GOT3 (cell line): Measurements from ENCODE around the gene ATG13.
"Not testable (repeated sequence)": the region's sequence is repeated elsewhere in the genome, so short reads cannot be mapped to it uniquely, and the experiment has no call there.

Experiments
- DNase-seq: peaks from one replicate; lab custom pipeline; 2025; ENCODE audit warnings: mixed read lengths; lab: John Stamatoyannopoulos, UW

Gene ATG13

GRCh38 chr11:46643986-46644385 lies 26.6 kb downstream of the ATG13 start:
- DNase-seq = no peak

DNA sequence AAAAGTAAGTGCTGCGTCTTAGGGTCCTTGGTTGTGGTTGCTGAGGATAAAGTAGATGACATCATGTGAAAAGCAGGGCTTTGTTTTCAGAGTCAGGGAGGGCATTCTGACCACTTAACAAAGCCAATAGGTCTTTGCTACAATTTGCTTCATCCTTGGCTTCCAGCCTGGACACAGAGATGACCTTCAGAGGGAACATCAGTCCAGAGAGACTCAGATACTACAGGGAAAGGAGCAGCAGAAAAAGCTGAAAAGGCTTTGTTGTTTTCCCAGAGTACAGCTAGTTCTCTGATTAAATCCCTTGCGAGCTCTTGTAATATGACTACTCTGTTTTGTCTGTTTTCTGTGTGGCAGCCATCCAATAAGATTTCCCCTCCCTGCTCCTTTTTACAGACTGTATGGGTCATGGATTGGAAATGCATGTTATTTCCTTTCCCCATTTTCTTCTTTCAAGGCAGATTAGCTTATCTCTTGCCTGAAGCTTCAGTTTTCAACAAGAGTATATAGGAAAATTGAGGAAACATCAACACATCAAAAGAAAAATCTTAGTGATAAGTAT lies 31.9 kb downstream of the ATG13 start:
- no peak for DNase-seq

GRCh38 chr11:46655631-46656030 lies 38.3 kb downstream of the ATG13 start:
- no peak for DNase-seq

GRCh38 chr11:46657186-46657585 lies 39.8 kb downstream of the ATG13 start:
- DNase-seq = no peak

- DNase-seq = no peak
Measured at GRCh38 chr11:46658259-46658658, 40.9 kb downstream of the ATG13 start.

DNA sequence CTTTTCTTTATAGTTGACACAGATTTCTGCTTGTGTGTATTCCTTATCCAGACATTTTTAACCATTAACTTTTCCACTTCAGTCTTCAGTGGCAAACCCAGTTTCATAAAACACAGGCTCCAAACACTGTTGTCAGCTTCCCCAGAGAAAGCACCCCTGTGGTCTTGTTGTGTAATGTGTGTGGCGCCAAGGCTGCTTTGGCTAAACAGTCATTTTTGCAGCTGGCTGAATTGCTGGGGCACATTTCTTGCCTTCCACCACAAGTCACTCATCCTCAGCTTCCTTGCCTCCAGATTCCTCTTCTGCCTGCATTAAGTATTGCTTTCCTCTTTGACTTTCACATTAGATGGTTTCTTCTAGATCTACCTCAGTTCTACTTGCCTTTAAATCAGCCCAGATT lies 42.6 kb downstream of the ATG13 start:
- no peak for DNase-seq

DNA sequence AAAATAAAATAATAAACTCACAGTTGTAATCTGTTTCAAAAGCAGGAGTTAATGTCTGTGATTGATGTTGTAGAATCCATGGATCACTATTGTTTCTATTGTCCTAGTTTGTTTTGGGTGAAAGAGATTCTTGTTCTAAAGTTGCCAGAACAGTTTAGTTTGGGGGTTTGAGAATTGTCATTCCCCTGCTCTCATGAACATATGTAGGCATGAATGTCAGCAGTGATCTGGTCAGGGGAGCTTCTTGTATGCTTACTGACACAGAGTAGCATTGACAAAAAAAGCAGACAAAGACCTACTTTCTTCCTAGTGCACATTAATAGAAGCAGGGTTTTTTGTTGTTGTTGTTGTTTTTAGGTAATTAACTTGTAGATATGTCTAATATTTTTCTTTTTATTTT lies 44.5 kb downstream of the ATG13 start:
- no peak for DNase-seq

- DNase-seq = no peak
Measured at GRCh38 chr11:46662366-46662765, 45.0 kb downstream of the ATG13 start.

- no peak for DNase-seq
Measured at GRCh38 chr11:46663277-46663940, 46.1 kb downstream of the ATG13 start.

- no peak for DNase-seq
Measured at GRCh38 chr11:46664612-46665011, 47.3 kb downstream of the ATG13 start.

DNA sequence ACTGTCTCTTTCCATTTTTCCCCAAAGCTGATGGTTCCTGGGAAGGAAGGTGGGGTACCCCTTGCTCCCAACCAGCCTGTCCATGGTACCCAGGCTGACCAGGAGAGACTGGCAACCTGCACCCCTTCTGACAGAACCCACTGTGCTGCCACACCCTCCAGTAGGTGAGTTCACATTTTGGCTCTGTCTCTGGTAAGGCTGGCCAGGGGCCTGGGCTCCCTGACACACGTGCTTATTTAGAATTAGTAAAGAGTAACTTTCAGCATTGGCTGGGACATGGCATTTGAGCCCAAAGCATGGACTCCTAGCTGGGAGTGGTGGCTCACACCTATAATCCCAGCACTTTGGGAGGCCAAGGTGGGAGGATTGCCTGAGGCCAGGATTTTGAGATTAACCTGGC lies 48.0 kb downstream of the ATG13 start:
- DNase-seq = no peak

GRCh38 chr11:46666516-46666915 lies 49.2 kb downstream of the ATG13 start:
- no peak for DNase-seq

- DNase-seq = no peak
Measured at GRCh38 chr11:46667043-46667481, 49.7 kb downstream of the ATG13 start.

DNA sequence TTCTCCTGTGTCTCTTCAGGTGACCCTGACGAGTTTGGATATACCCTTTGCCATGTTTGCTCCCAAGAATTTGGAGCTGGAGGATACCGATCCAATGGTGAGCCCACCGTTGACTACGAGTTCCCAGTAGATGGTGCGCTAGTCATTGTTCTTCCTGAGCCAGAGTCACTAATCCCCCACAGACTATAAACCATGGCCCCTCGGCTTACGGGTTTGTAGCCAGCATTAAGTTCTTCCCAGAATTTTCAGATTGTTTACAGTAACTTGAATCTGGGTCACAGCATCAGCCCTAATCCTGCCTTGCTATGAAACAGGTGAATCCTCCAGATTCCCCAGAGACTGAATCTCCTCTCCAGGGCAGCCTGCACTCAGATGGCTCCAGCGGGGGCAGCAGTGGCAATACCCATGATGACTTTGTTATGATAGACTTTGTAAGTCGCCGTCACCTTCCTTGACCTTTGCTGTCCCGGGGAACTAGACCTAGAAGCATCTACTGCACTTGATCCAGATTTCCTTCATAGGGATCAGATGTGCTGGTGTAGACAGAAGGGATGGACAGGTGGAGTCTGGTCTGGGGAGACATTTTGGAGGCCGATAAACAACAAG lies 51.2 kb downstream of the ATG13 start:
- DNase-seq = no peak

DNA sequence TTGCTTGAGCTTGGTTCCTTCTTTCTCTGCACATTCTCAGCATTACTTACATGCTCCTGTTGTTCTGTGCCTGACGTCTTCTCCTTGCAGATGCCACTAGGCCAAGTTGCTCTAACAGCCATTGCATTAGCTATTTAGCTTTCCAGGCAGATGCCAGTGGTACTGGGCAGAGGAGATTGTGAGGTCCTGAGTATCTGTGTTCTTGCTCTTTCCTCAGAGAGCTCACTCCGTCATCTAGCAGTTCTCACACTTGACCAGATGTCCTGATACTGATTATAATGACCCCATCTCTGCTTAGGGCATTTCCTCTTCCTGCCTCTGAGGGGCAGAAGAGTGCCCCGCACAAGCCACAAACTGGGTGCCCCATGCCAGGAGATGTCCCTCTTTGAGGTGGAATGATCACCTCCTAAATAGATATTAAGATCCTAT lies 52.4 kb downstream of the ATG13 start:
- no peak for DNase-seq

DNA sequence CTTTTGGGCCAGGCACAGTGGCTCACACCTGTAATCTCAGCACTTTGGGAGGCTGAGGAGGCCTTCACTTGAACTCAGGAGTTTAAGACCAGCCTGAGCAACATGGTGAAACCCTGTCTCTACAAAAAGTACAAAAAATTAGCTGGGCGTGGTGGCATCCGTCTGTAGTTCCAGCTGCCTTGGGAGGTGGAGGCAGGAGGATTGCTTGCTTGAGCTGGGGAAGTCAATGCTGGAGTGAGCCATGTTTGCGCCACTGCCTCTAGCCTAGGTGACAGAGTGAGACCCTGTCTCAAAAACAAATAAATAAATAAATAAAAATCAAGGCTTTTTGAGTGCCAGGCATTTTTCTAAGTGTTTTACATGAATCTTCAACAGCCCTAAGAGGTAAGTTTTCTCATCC lies 53.2 kb downstream of the ATG13 start:
- DNase-seq = not testable (repeated sequence)

GRCh38 chr11:46671958-46672315 lies 54.6 kb downstream of the ATG13 start:
- no peak for DNase-seq

- no peak for DNase-seq
Measured at GRCh38 chr11:46672381-46672839, 55.1 kb downstream of the ATG13 start.

GRCh38 chr11:46673713-46674462 lies 56.5 kb downstream of the ATG13 start:
- no peak for DNase-seq

- DNase-seq = no peak
Measured at GRCh38 chr11:46674463-46675287, 57.3 kb downstream of the ATG13 start.

DNA sequence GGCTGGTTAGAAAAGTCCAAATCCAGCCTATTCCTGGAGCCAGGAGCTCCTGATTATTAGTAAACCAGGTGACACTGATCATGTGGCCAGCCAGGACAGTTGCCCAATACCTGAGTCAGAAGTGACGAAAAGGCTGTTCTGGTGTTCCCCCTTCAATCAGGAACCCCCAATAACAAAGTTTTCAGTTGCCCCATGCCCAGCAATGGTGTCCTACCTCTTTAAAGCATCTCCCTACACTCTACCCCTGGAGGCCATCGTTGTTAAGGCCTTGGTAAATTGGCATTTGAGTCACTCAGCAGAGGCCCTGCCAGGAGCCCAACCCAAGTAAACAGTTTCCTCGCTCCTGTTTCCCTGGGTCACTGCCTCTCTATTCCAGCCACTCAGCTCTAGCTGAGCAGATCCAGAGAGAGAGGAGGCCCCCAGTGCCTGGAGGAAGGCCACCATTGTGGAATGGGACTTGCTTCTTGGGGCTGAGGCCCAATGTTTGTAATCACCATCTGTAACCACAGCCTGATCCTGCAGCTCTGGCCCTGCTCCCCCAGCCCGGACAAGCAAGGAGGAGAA lies 58.0 kb downstream of the ATG13 start:
- peak; percentile 27 for DNase-seq

GRCh38 chr11:46675949-46676348 lies 58.6 kb downstream of the ATG13 start:
- no peak for DNase-seq
